Esophagus muscularis mucosa (tissue), 4 donors: Measurements from ENCODE around the gene IGF2R. TPM values are rescaled to one million over a fixed set of nuclear protein-coding genes. Genes with fewer than 3 reads are reported as not detected.
"Not testable (repeated sequence)": the region's sequence is repeated elsewhere in the genome, so short reads cannot be mapped to it uniquely, and the experiment has no call there.

ENCODE experiments used
- DNase-seq: peaks from one replicate; pipeline ENCODE4 v3.0.0-alpha.2; 2017; ENCODE audit errors: extremely low spot score
- H3K27ac ChIP-seq, 4 donors: fragments of 200-600 bp; sonication (generic); replicated peaks in 1 of 4; 1 replicate in 3 of 4; 2 replicates in 1 of 4; pipeline ENCODE4 v1.5.1; 2016 to 2019; ENCODE audit warnings: mild to moderate bottlenecking in 1 of 4
- H3K27me3 ChIP-seq, 4 donors: fragments of 200-600 bp; sonication (generic); one replicate each; pipeline versions ENCODE4 v1.5.1 to v1.6.0; 2016 to 2019
- H3K36me3 ChIP-seq, 4 donors: fragments of 200-600 bp; sonication (generic); one replicate each; pipeline ENCODE4 v1.5.1; 2016 to 2019
- H3K4me1 ChIP-seq, 4 donors: fragments of 200-600 bp; sonication (generic); one replicate each; pipeline ENCODE4 v1.5.1; 2016 to 2019
- H3K4me3 ChIP-seq, 4 donors: fragments of 200-600 bp; sonication (generic); 1 replicate in 2 of 4; 2 replicates in 2 of 4; pipeline ENCODE4 v1.5.1; 2016 to 2019; ENCODE audit warnings: mild to moderate bottlenecking in 4 of 4, moderate library complexity in 1 of 4
- H3K9me3 ChIP-seq, 4 donors: fragments of 200-600 bp; sonication (generic); 1 replicate in 3 of 4; 2 replicates in 1 of 4; pipeline ENCODE4 v1.5.1; 2016 to 2019
- CTCF ChIP-seq, 3 experiments: fragments of 200-600 bp in 2 of 3; fragments of 450-650 bp in 1 of 3; sonication (generic) in 2 of 3; IDR thresholded peaks; one replicate each; pipeline ENCODE4 v1.5.1; 2017 to 2019; ENCODE audit warnings: antibody characterized with exemption in 3 of 3, mild to moderate bottlenecking in 2 of 3, moderate library complexity in 1 of 3
- EP300 ChIP-seq: sonication (generic); formaldehyde crosslinking; IDR thresholded peaks from one replicate; pipeline ENCODE4 v1.6.1; 2017; ENCODE audit warnings: antibody characterized with exemption
- POLR2A ChIP-seq: fragments of 450-650 bp; IDR thresholded peaks from one replicate; pipeline ENCODE4 v1.6.1; 2017; ENCODE audit warnings: antibody characterized with exemption, moderate library complexity, mild to moderate bottlenecking, low read depth
- POLR2AphosphoS5 ChIP-seq, 2 donors: sonication (generic); formaldehyde crosslinking; IDR thresholded peaks; one replicate each; pipeline ENCODE4 v1.6.1; 2017; ENCODE audit warnings: antibody characterized with exemption in 2 of 2
- WGBS: methylation state at CpG from one replicate; pipeline ENCODE4 v1.1.5; 2018; 5-methylcytosine and 5-hydroxymethylcytosine counted together
- intact Hi-C: fragments of 100-400 bp; cut with DNase I; formaldehyde crosslinking; loops from one replicate; pipeline ENCODE4 v1.15.1; 2023
- total RNA-seq, 4 donors: library from RNA; depleted of rRNA; stranded (reverse); fragments of >200 nt; gene quantifications; one replicate each; pipeline versions ENCODE4 v1.1.0 to v1.2.1, GENCODE V29; 2016

Gene IGF2R
- total RNA-seq, 4 donors from 2014 or later, result 43.6 to 75.3 (median 58.4) TPM

DNA sequence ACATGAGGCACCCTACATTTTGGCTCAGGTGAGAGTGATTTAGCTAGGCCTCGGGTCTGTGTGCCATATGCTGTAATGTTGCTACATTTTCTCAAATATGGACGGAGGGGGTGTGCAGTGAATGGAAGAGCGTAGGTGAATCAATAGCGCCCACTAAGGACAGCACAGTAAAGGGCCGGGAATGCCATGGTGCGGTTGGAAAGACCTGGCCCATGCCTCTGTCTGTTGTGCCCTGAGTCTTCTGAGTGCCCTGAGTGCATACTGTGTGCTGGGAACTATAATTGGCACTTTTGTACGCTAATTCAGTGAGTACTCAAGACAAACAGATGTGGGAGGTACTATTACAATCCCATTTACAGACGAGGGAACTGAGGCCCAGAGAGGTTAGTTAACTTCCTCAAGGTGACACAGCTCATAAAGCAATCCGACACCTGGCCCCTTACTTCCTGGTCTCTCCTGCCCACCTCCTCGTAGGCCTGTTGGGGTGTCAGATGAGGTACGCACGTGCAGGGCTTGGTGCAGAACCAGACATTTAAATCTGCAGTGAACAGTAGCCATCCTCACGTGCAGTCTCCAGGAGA lies 170.0 kb downstream of the IGF2R start:
- intact Hi-C loops, result loop anchor here (2.0 kb wide), 1 partner anchor 316 kb away; no protein-coding TSS in a partner anchor
- Histone ChIP-seq H3K27ac (peak overlapping the region; percentile 6 to 63 (median 52)), H3K4me3 (no peak overlapping the region), H3K27me3 (no peaks in the 10 kb centered on the region), H3K9me3 (no peaks in the 10 kb centered on the region), H3K36me3 (no peaks in the 10 kb centered on the region), H3K4me1 (peaks cover 4 to 47% (median 35%) of the 10 kb centered on the region in 4 donors)
- WGBS, result 71% methylated on average over 13 of the region's 13 CpGs
- TF ChIP-seq CTCF (IDR thresholded peaks at IDR 0.05), result no peak
- no peak for TF ChIP-seq POLR2A
- no peak for TF ChIP-seq POLR2AphosphoS5 (IDR thresholded peaks at IDR 0.05)
- TF ChIP-seq EP300, result no peak
- peak; percentile 24 for DNase-seq

DNA sequence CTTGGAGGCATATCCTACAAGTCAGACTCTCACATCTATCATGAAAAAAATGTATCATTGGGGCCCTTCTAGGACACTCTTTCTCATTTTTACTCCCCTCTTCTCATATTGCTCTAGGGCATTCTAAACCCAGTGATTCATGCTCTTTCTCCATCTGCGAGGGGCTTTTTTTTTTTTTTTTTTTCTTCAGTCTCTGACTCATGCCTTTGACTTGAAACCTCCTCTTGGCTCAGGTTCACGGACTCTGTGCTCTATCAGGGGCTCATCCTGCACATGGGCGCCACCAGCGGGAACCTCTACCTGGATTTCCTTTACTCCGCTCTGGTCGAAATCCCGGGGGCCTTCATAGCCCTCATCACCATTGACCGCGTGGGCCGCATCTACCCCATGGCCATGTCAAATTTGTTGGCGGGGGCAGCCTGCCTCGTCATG lies 170.6 kb downstream of the IGF2R start:
- Histone ChIP-seq H3K27me3 (no peaks in the 10 kb centered on the region), H3K4me1 (peaks cover 4 to 47% (median 35%) of the 10 kb centered on the region in 4 donors), H3K27ac (peak overlapping the region in 2 of 4 donors; percentile 63 to 80), H3K9me3 (no peaks in the 10 kb centered on the region), H3K36me3 (no peaks in the 10 kb centered on the region), H3K4me3 (no peak overlapping the region)
- TF ChIP-seq POLR2AphosphoS5 (IDR thresholded peaks at IDR 0.05), result peak in 1 of 2 donors; percentile 35
- no peak for TF ChIP-seq CTCF (IDR thresholded peaks at IDR 0.05)
- TF ChIP-seq POLR2A, result no peak
- TF ChIP-seq EP300, result no peak
- intact Hi-C loops, result loop anchor here (2.0 kb wide), 1 partner anchor 315 kb away; no protein-coding TSS in a partner anchor
- peak; percentile 74 for DNase-seq
- WGBS, result 83% methylated on average over 12 of the region's 12 CpGs

DNA sequence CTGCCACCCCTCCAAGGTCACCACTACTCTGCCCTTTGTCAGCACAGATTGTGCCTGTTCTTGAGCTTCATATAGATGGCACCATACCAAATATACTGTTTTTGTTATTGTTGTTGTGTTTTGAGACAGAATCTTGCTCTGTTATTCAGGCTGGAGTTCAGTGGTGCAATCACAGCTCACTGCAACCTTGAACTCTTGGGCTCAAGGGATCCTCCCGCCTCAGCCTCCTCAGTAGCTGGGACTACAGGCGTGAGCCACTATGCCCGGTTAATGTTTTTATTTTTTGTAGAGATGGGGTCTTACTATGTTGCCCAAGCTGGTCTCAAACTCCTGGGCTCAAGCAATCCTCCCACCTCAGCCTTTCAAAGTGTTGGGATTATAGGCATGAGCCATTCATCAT lies 171.6 kb downstream of the IGF2R start:
- H3K9me3 ChIP-seq, H3K36me3 ChIP-seq, intact Hi-C loops, H3K27me3 ChIP-seq, H3K4me3 ChIP-seq: not testable (repeated sequence)
- peak; percentile 77 for DNase-seq
- 94% methylated on average over 3 of the region's 3 CpGs for WGBS
- H3K4me1 ChIP-seq, result peaks cover 4 to 47% (median 35%) of the 10 kb centered on the region in 4 donors
- peak overlapping the region; percentile 73 to 80 (median 78) for H3K27ac ChIP-seq

GRCh38 chr6:160141001-160141726 lies 172.3 kb downstream of the IGF2R start:
- intact Hi-C loops, result no loop called here
- Histone ChIP-seq H3K9me3 (no peaks in the 10 kb centered on the region), H3K36me3 (no peaks in the 10 kb centered on the region), H3K27ac (peak overlapping the region; percentile 73 to 80 (median 78)), H3K4me3 (no peak overlapping the region), H3K27me3 (no peaks in the 10 kb centered on the region), H3K4me1 (peaks cover 4 to 50% (median 37%) of the 10 kb centered on the region in 4 donors)
- peak; percentile 89 for DNase-seq
- TF ChIP-seq CTCF (IDR thresholded peaks at IDR 0.05), result no peak
- peak in 1 of 2 donors; percentile 31 for TF ChIP-seq POLR2AphosphoS5 (IDR thresholded peaks at IDR 0.05)
- TF ChIP-seq EP300, result no peak
- WGBS, result 34% methylated on average over 5 of the region's 5 CpGs

GRCh38 chr6:160142115-160142715 lies 173.3 kb downstream of the IGF2R start:
- intact Hi-C loops, result no loop called here
- TF ChIP-seq CTCF (IDR thresholded peaks at IDR 0.05) (no peak), EP300 (no peak)
- H3K9me3 ChIP-seq, result no peaks in the 10 kb centered on the region
- H3K4me3 ChIP-seq, result no peak overlapping the region
- no peaks in the 10 kb centered on the region for H3K27me3 ChIP-seq
- 78% methylated on average over 7 of the region's 8 CpGs for WGBS
- peaks cover 6 to 61% (median 46%) of the 10 kb centered on the region in 4 donors for H3K4me1 ChIP-seq
- DNase-seq, result peak; percentile 57
- no peaks in the 10 kb centered on the region for H3K36me3 ChIP-seq
- peak overlapping the region; percentile 73 to 80 (median 78) for H3K27ac ChIP-seq
